HEK293 (cell line): ENCODE results near the gene PEX3.
A peak's percentile ranks its signal among the peaks of the same experiment; 100 is the strongest.

Source experiments
- ATF2 ChIP-seq: fragments of 450-650 bp; formaldehyde crosslinking; IDR thresholded peaks from 2 replicates; pipeline ENCODE4 v1.5.1; 2016; ENCODE audit warnings: missing biosample characterization, missing genetic modification characterization, low read depth
- FEZF1 ChIP-seq: fragments of 450-650 bp; formaldehyde crosslinking; IDR thresholded peaks from 2 replicates; pipeline ENCODE4 v1.5.1; 2016; ENCODE audit warnings: missing biosample characterization, missing genetic modification characterization
- GFI1B ChIP-seq: fragments of 450-650 bp; formaldehyde crosslinking; IDR thresholded peaks from 2 replicates; pipeline ENCODE4 v1.5.1; 2016; ENCODE audit warnings: missing biosample characterization, missing genetic modification characterization
- GLIS1 ChIP-seq: fragments of 450-650 bp; formaldehyde crosslinking; IDR thresholded peaks from 2 replicates; pipeline ENCODE4 v1.5.1; 2016; ENCODE audit warnings: missing biosample characterization, missing genetic modification characterization
- KLF1 ChIP-seq: fragments of 450-650 bp; formaldehyde crosslinking; IDR thresholded peaks from 2 replicates; pipeline ENCODE4 v1.5.1; 2016; ENCODE audit warnings: missing biosample characterization, missing genetic modification characterization
- KLF9 ChIP-seq: fragments of 450-650 bp; formaldehyde crosslinking; IDR thresholded peaks from 2 replicates; pipeline ENCODE4 v1.5.1; 2016; ENCODE audit warnings: missing biosample characterization, missing genetic modification characterization, low read depth
- MYNN ChIP-seq: fragments of 450-650 bp; formaldehyde crosslinking; IDR thresholded peaks from 2 replicates; pipeline ENCODE4 v1.5.1; 2016; ENCODE audit warnings: missing biosample characterization, missing genetic modification characterization, borderline replicate concordance
- MZF1 ChIP-seq: fragments of 450-650 bp; formaldehyde crosslinking; IDR thresholded peaks from 2 replicates; pipeline ENCODE4 v1.5.1; 2017; ENCODE audit warnings: missing biosample characterization, missing genetic modification characterization, borderline replicate concordance
- PRDM1 ChIP-seq: fragments of 450-650 bp; formaldehyde crosslinking; IDR thresholded peaks from 2 replicates; pipeline ENCODE4; 2016; ENCODE audit warnings: missing biosample characterization, missing genetic modification characterization
- SP2 ChIP-seq: fragments of 450-650 bp; formaldehyde crosslinking; IDR thresholded peaks from 2 replicates; pipeline ENCODE4 v1.5.1; 2016; ENCODE audit warnings: missing biosample characterization, missing genetic modification characterization
- ZBTB48 ChIP-seq: fragments of 450-650 bp; formaldehyde crosslinking; IDR thresholded peaks from 2 replicates; pipeline ENCODE4 v1.5.1; 2016; ENCODE audit warnings: missing biosample characterization, missing genetic modification characterization
- ZNF10 ChIP-seq: fragments of 450-650 bp; formaldehyde crosslinking; IDR thresholded peaks from 2 replicates; pipeline ENCODE4 v1.5.1; 2017; ENCODE audit warnings: missing biosample characterization, missing genetic modification characterization
- ZNF174 ChIP-seq: fragments of 450-650 bp; formaldehyde crosslinking; IDR thresholded peaks from 2 replicates; pipeline ENCODE4 v1.5.0; 2017; ENCODE audit warnings: missing biosample characterization, mild to moderate bottlenecking, missing genetic modification characterization
- ZNF175 ChIP-seq: fragments of 450-650 bp; formaldehyde crosslinking; IDR thresholded peaks from 2 replicates; pipeline ENCODE4 v1.5.1; 2016; ENCODE audit warnings: missing biosample characterization, missing genetic modification characterization
- ZNF214 ChIP-seq: fragments of 450-650 bp; formaldehyde crosslinking; IDR thresholded peaks from 2 replicates; pipeline ENCODE4 v1.5.1; 2017; ENCODE audit warnings: missing biosample characterization, mild to moderate bottlenecking, missing genetic modification characterization, borderline replicate concordance
- ZNF248 ChIP-seq: fragments of 450-650 bp; formaldehyde crosslinking; IDR thresholded peaks from 2 replicates; pipeline ENCODE4 v1.5.1; 2017; ENCODE audit warnings: missing biosample characterization, missing genetic modification characterization
- ZNF274 ChIP-seq, 2 experiments: fragments of 200-500 bp in 1 of 2; fragments of 450-650 bp in 1 of 2; sonication (Bioruptor generic) in 1 of 2; formaldehyde crosslinking in 1 of 2; IDR thresholded peaks; 2 replicates each; pipeline versions ENCODE4 v1.5.1 to v1.6.1; 2014 to 2016; ENCODE audit warnings: borderline replicate concordance in 1 of 2, inconsistent platforms in 1 of 2, low read length in 1 of 2, missing biosample characterization in 1 of 2, missing genetic modification characterization in 1 of 2
- ZNF302 ChIP-seq: fragments of 450-650 bp; formaldehyde crosslinking; IDR thresholded peaks from 2 replicates; pipeline ENCODE4 v1.5.1; 2016; ENCODE audit warnings: missing biosample characterization, missing genetic modification characterization, low read depth
- ZNF335 ChIP-seq: fragments of 450-650 bp; formaldehyde crosslinking; conservative IDR thresholded peaks from 2 replicates; pipeline ENCODE4 v1.5.1; 2016; ENCODE audit warnings: missing biosample characterization, missing genetic modification characterization
- ZNF423 ChIP-seq: fragments of 450-650 bp; formaldehyde crosslinking; IDR thresholded peaks from 2 replicates; pipeline ENCODE4 v1.5.1; 2016; ENCODE audit warnings: missing biosample characterization, missing genetic modification characterization
- ZNF426 ChIP-seq: fragments of 450-650 bp; formaldehyde crosslinking; IDR thresholded peaks from 2 replicates; pipeline ENCODE4 v1.5.1; 2017; ENCODE audit warnings: missing biosample characterization, missing genetic modification characterization, mild to moderate bottlenecking, inconsistent platforms, moderate library complexity
- ZNF48 ChIP-seq: fragments of 450-650 bp; formaldehyde crosslinking; IDR thresholded peaks from 2 replicates; pipeline ENCODE4 v1.5.1; 2016; ENCODE audit warnings: missing biosample characterization, missing genetic modification characterization
- ZNF513 ChIP-seq: fragments of 450-650 bp; IDR thresholded peaks from 2 replicates; pipeline ENCODE4 v1.5.1; 2018; ENCODE audit warnings: missing biosample characterization, missing genetic modification characterization
- ZNF561 ChIP-seq: fragments of 450-650 bp; IDR thresholded peaks from 2 replicates; pipeline ENCODE4 v1.5.1; 2018; ENCODE audit warnings: missing biosample characterization, missing genetic modification characterization, borderline replicate concordance
- ZNF626 ChIP-seq: fragments of 450-650 bp; sonication (Bioruptor Pico); formaldehyde crosslinking; IDR thresholded peaks from 2 replicates; pipeline ENCODE4 v1.5.1; 2018; ENCODE audit warnings: missing biosample characterization, missing genetic modification characterization, inconsistent platforms
- ZNF677 ChIP-seq: fragments of 450-650 bp; IDR thresholded peaks from 2 replicates; pipeline ENCODE4 v1.5.0; 2018; ENCODE audit warnings: missing biosample characterization, mild to moderate bottlenecking, missing genetic modification characterization, moderate library complexity
- ZSCAN30 ChIP-seq: fragments of 450-650 bp; IDR thresholded peaks from 2 replicates; pipeline ENCODE4 v1.5.1; 2018; ENCODE audit warnings: missing biosample characterization, mild to moderate bottlenecking, missing genetic modification characterization, moderate library complexity
- TF ChIP-seq, protein P1 (sequence below): fragments of 450-650 bp; IDR thresholded peaks from 2 replicates; pipeline ENCODE4 v1.5.1; 2018; ENCODE audit warnings: missing biosample characterization, mild to moderate bottlenecking, missing genetic modification characterization
- TF ChIP-seq, protein P2 (sequence below): fragments of 450-650 bp; formaldehyde crosslinking; IDR thresholded peaks from 2 replicates; pipeline ENCODE4 v1.5.1; 2016; ENCODE audit warnings: missing biosample characterization, missing genetic modification characterization
- TF ChIP-seq, protein P3 (sequence below): fragments of 450-650 bp; formaldehyde crosslinking; IDR thresholded peaks from 2 replicates; pipeline ENCODE4 v1.5.1; 2017; ENCODE audit warnings: missing biosample characterization, missing genetic modification characterization

PEX3 gene

GRCh38 chr6:143510991-143511891 lies 60.6 kb downstream of the PEX3 start, which contains the start of gene FUCA2 (continued):
- TF ChIP-seq ZNF214 (no peak), MZF1 (tag by site-specific recombination) (peak; percentile 74; the same call in 1 of the 2 replicates), ZNF423 (tag by site-specific recombination) (peak; percentile 98), ZNF175 (tag by site-specific recombination) (no peak), ZNF335 (tag by site-specific recombination) (peak; percentile 85), MYNN (no peak; the same call in 1 of the 2 replicates), ZNF10 (tag by site-specific recombination) (no peak; the same call in none of the 2 replicates), ZNF274 (IDR thresholded peaks at IDR 0.05; ENCODE audit: low read length) (no peak), ZNF274 (tag by site-specific recombination; IDR thresholded peaks at IDR 0.05; ENCODE audit: borderline replicate concordance) (no peak), PRDM1 (0 out of 2 replicates have a peak, but pooled peaks have one; percentile 27), GLIS1 (tag by site-specific recombination) (peak; percentile 92), SP2 (peak; percentile 41), ZNF48 (no peak), ZNF677 (no peak), KLF1 (tag by site-specific recombination) (peak; percentile 80), FEZF1 (tag by site-specific recombination) (no peak), ZNF174 (tag by site-specific recombination) (no peak), ZNF426 (tag by site-specific recombination) (no peak), KLF9 (tag by site-specific recombination) (peak; percentile 57; the same call in 1 of the 2 replicates), GFI1B (0 out of 2 replicates have a peak, but pooled peaks have one; percentile 47), ZNF302 (tag by site-specific recombination) (no peak), ZSCAN30 (tag by site-specific recombination) (peak; percentile 70), ZNF626 (tag by site-specific recombination) (0 out of 2 replicates have a peak, but pooled peaks have one; percentile 5), ZNF561 (tag by site-specific recombination) (peak; percentile 69; the same call in 1 of the 2 replicates), ZNF248 (tag by site-specific recombination) (no peak), ATF2 (tag by site-specific recombination) (peak; percentile 23; the same call in 1 of the 2 replicates), ZBTB48 (tag by site-specific recombination) (peak; percentile 43), ZNF513 (tag by site-specific recombination) (no peak; the same call in 1 of the 2 replicates)
- TF ChIP-seq, protein P1, sequence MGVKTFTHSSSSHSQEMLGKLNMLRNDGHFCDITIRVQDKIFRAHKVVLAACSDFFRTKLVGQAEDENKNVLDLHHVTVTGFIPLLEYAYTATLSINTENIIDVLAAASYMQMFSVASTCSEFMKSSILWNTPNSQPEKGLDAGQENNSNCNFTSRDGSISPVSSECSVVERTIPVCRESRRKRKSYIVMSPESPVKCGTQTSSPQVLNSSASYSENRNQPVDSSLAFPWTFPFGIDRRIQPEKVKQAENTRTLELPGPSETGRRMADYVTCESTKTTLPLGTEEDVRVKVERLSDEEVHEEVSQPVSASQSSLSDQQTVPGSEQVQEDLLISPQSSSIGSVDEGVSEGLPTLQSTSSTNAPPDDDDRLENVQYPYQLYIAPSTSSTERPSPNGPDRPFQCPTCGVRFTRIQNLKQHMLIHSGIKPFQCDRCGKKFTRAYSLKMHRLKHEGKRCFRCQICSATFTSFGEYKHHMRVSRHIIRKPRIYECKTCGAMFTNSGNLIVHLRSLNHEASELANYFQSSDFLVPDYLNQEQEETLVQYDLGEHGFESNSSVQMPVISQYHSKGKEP (tag by site-specific recombination), result no peak; the same call in 1 of the 2 replicates
- TF ChIP-seq, protein P2, sequence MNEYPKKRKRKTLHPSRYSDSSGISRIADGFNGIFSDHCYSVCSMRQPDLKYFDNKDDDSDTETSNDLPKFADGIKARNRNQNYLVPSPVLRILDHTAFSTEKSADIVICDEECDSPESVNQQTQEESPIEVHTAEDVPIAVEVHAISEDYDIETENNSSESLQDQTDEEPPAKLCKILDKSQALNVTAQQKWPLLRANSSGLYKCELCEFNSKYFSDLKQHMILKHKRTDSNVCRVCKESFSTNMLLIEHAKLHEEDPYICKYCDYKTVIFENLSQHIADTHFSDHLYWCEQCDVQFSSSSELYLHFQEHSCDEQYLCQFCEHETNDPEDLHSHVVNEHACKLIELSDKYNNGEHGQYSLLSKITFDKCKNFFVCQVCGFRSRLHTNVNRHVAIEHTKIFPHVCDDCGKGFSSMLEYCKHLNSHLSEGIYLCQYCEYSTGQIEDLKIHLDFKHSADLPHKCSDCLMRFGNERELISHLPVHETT (tag by site-specific recombination), result no peak; the same call in none of the 2 replicates
- TF ChIP-seq, protein P3, sequence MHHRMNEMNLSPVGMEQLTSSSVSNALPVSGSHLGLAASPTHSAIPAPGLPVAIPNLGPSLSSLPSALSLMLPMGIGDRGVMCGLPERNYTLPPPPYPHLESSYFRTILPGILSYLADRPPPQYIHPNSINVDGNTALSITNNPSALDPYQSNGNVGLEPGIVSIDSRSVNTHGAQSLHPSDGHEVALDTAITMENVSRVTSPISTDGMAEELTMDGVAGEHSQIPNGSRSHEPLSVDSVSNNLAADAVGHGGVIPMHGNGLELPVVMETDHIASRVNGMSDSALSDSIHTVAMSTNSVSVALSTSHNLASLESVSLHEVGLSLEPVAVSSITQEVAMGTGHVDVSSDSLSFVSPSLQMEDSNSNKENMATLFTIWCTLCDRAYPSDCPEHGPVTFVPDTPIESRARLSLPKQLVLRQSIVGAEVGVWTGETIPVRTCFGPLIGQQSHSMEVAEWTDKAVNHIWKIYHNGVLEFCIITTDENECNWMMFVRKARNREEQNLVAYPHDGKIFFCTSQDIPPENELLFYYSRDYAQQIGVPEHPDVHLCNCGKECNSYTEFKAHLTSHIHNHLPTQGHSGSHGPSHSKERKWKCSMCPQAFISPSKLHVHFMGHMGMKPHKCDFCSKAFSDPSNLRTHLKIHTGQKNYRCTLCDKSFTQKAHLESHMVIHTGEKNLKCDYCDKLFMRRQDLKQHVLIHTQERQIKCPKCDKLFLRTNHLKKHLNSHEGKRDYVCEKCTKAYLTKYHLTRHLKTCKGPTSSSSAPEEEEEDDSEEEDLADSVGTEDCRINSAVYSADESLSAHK (tag by site-specific recombination), result peak; percentile 81
